Measurements from ENCODE around the gene MCTP1. TPM values are rescaled to one million over a fixed set of nuclear protein-coding genes. Genes with fewer than 3 reads are reported as not detected.

The MCTP1 gene
- total and polyA plus RNA-seq, 2 of the 8 experiments (the other 6 are each of a cell fraction or from before 2014, with no cell fraction given): 0.56 to 3.4 TPM

DNA sequence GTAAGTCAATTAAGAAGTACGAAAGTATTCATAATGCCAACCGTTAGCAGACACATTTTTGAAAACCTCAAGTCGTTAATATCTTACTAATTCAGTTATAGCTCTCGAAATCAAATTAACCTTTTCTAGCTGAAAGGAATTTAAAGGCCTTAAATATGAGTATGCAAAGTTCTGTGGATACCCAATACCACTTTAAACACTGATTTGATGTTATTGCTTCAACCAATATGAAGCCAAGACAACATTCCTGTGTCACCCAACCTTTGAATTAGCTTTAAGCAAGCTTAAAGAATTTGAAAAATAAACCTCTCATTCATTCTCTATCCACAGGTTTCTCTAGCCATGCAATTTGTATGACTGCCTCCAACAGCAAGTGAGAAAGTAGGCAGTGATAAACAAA lies 204.5 kb downstream of the MCTP1 start:
- Histone ChIP-seq H2BK5ac (ENCODE audit: low read depth, low read length) (no peak overlapping the region), H3K9me3 (ENCODE audit: insufficient read depth in 2 of 2, low read depth in 1 of 2, low read length in 1 of 2) (no peaks in the 10 kb centered on the region), H4K20me1 (replicated peaks in 1 of 2; ENCODE audit: control insufficient read depth in 1 of 2, insufficient read depth in 2 of 2, low read length in 2 of 2) (no peaks in the 10 kb centered on the region), H3K23me2 (ENCODE audit: low read depth, low read length) (no peaks in the 10 kb centered on the region; the same call in 1 of the 2 replicates), H3K27me3 (replicated peaks in 1 of 4; ENCODE audit: control insufficient read depth in 3 of 4, extremely low read depth in 1 of 4, insufficient read depth in 3 of 4, low read length in 3 of 4) (no peaks in the 10 kb centered on the region), H2BK12ac (ENCODE audit: low read depth, low read length) (no peak overlapping the region), H3K9ac (replicated peaks in 1 of 4; ENCODE audit: extremely low read depth in 1 of 4, low read depth in 3 of 4, low read length in 3 of 4) (no peak overlapping the region), H2BK20ac (ENCODE audit: low read length) (no peak overlapping the region), H4K8ac (ENCODE audit: extremely low read depth, insufficient read depth, low read length) (no peak overlapping the region), H3K4me3 (ENCODE audit: extremely low read depth in 1 of 4, insufficient read depth in 2 of 4, low read depth in 3 of 4, low read length in 4 of 4) (no peak overlapping the region), H3K4me1 (replicated peaks in 1 of 4; ENCODE audit: control insufficient read depth in 3 of 4, insufficient read depth in 4 of 4, low read length in 3 of 4) (peaks cover 0 to 7% (median 1%) of the 10 kb centered on the region in 4 experiments; a peak in 2 of 7 replicates), H2BK120ac (replicated peaks; ENCODE audit: low read depth, low read length) (no peak overlapping the region), H3K79me1 (ENCODE audit: low read depth, low read length) (no peaks in the 10 kb centered on the region), H4K5ac (ENCODE audit: insufficient read length, low read depth, low read length) (no peak overlapping the region), H2BK15ac (ENCODE audit: low read length) (no peak overlapping the region), H3K4me2 (ENCODE audit: insufficient read depth in 1 of 2, low read depth in 2 of 2, low read length in 2 of 2) (no peak overlapping the region), H3K36me3 (ENCODE audit: control insufficient read depth in 2 of 4, insufficient read depth in 4 of 4, low read length in 3 of 4) (no peaks in the 10 kb centered on the region), H3K27ac (ENCODE audit: low read depth, low read length) (no peak overlapping the region), H3K79me2 (ENCODE audit: control insufficient read depth in 1 of 2, insufficient read depth in 2 of 2, low read length in 2 of 2) (no peaks in the 10 kb centered on the region), H2AK5ac (ENCODE audit: low read depth, low read length) (no peak overlapping the region), H4K91ac (replicated peaks; ENCODE audit: insufficient read length, low read length) (no peak overlapping the region), H3K14ac (ENCODE audit: insufficient read length) (no peak overlapping the region), H3K23ac (ENCODE audit: insufficient read length) (no peak overlapping the region), H3K4ac (replicated peaks; ENCODE audit: insufficient read length, low read depth, low read length) (no peak overlapping the region), H2AFZ (ENCODE audit: low read length) (no peak overlapping the region), H3K18ac (ENCODE audit: extremely low read depth, low read length) (no peak overlapping the region), H3K56ac (replicated peaks; ENCODE audit: insufficient read length, low read depth, low read length) (no peak overlapping the region)
- POLR2A ChIA-PET (ENCODE audit: partially characterized antibody): no interaction called here
- no peak for FAIRE-seq
- CTCF ChIA-PET (ENCODE audit: partially characterized antibody): interaction anchor here (0.8 to 1.7 kb wide), 2 partner anchors 8 to 28 kb away, joined by 3 read pairs; no protein-coding TSS in a partner anchor
- whole genome bisulfite sequencing, 2 experiments (ENCODE audit: extremely low coverage in 1 of 2, insufficient coverage in 1 of 2, insufficient read length in 1 of 2, insufficient replicate concordance in 2 of 2, low coverage in 1 of 2, low lambda C conversion rate in 2 of 2, missing lambda C conversion rate in 1 of 2): 91% methylated on average over 4 of the region's 4 CpGs; no CpG with 5 or more reads in 1 of the 2 experiments
- no peak for DNase-seq (ENCODE audit: low read depth in 1 of 2, low spot score in 2 of 2)
- TF ChIP-seq SUZ12 (IDR thresholded peaks at IDR 0.05; ENCODE audit: low read length) (no peak), HDAC2 (IDR thresholded peaks at IDR 0.05; ENCODE audit: borderline replicate concordance in 1 of 2, low read depth in 2 of 2, low read length in 2 of 2) (no peak), EP300 (IDR thresholded peaks at IDR 0.05; ENCODE audit: borderline replicate concordance in 1 of 2, low read depth in 2 of 2, low read length in 2 of 2) (no peak), CBX5 (IDR thresholded peaks at IDR 0.05; ENCODE audit: low read depth, low read length) (no peak), KDM4A (IDR thresholded peaks at IDR 0.05; ENCODE audit: low read depth, low read length, severe bottlenecking) (no peak), SIX5 (IDR thresholded peaks at IDR 0.05; ENCODE audit: low read depth, low read length) (no peak), SIRT6 (IDR thresholded peaks at IDR 0.05; ENCODE audit: low read length) (no peak), CHD2 (IDR thresholded peaks at IDR 0.05; ENCODE audit: low read length) (no peak), EGR1 (IDR thresholded peaks at IDR 0.05; ENCODE audit: borderline replicate concordance, low read depth, low read length) (no peak), SP2 (IDR thresholded peaks at IDR 0.05; ENCODE audit: low read length) (no peak)
- TF ChIP-seq, protein P1, sequence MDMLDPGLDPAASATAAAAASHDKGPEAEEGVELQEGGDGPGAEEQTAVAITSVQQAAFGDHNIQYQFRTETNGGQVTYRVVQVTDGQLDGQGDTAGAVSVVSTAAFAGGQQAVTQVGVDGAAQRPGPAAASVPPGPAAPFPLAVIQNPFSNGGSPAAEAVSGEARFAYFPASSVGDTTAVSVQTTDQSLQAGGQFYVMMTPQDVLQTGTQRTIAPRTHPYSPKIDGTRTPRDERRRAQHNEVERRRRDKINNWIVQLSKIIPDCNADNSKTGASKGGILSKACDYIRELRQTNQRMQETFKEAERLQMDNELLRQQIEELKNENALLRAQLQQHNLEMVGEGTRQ (IDR thresholded peaks at IDR 0.05; ENCODE audit: low read length): no peak

All from H1 (cell line).